Epithelial cell of proximal tubule (primary cell): Measurements from ENCODE around the gene SNX30. TPM values are rescaled to one million over a fixed set of nuclear protein-coding genes. Genes with fewer than 3 reads are reported as not detected.

Experiments
- DNase-seq: peaks from one replicate; pipeline ENCODE4 v3.0.0-alpha.2; 2011; ENCODE audit warnings: low read depth
- H3K4me3 ChIP-seq: 2 replicates; pipeline ENCODE4 v1.5.1; 2011; ENCODE audit warnings: low read depth, mild to moderate bottlenecking, low read length
- CTCF ChIP-seq: conservative IDR thresholded peaks from 2 replicates; pipeline ENCODE4 v1.5.1; 2012; ENCODE audit warnings: low read depth, mild to moderate bottlenecking, low read length
- total RNA-seq: library from RNA; depleted of rRNA; stranded (reverse); fragments of >200 nt; gene quantifications from 2 replicates; pipeline ENCODE4 v1.2.3, GENCODE V29; 2015

Gene SNX30
- total RNA-seq, 1 donor from 2014 or later, result 6.9 TPM

GRCh38 chr9:112896131-112896530 is 145.6 kb downstream of the SNX30 start:
- DNase-seq, result no peak
- TF ChIP-seq CTCF, result no peak
- no peak overlapping the region for H3K4me3 ChIP-seq

DNA sequence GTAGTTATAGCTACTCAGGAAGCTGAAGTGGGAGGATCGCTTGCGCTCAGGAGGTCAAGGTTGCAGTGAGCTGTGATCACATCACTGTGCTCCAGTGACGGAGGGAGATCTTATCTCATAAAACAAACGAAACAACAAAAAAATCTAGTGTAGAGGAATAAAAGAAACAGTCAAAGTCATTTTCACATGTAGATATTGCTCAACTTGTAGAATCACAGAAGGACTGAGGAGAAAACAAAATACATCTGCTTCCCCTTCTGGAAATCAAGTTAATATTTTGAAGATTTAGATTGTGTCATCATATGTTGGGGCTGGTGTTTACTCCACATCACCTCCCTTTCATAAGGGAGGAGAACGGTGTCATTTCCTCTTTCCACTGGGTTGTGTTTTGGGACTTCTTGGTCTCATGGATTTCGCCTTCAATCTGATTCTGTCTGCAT is 148.3 kb downstream of the SNX30 start:
- TF ChIP-seq CTCF, result no peak
- no peak overlapping the region for H3K4me3 ChIP-seq
- no peak for DNase-seq

DNA sequence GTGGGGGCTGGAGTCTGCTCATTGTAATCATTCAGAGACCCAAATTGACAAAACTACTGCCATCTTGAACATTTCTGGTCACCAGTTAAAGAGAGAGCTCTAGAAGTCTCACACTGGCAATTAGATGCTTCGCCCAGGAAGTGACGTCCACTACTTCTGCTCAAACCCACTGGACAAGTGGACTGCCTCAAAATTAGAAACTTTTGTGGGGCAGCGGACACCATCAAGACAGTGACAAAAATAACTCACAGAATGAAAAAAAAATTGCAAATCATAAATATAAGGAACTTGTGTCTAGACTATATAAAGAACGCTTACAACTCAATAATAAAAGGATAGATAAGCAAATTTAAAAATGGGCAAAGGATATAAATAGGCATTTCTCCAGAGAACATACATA is 149.9 kb downstream of the SNX30 start:
- no peak for DNase-seq
- no peak overlapping the region for H3K4me3 ChIP-seq
- no peak for TF ChIP-seq CTCF

DNA sequence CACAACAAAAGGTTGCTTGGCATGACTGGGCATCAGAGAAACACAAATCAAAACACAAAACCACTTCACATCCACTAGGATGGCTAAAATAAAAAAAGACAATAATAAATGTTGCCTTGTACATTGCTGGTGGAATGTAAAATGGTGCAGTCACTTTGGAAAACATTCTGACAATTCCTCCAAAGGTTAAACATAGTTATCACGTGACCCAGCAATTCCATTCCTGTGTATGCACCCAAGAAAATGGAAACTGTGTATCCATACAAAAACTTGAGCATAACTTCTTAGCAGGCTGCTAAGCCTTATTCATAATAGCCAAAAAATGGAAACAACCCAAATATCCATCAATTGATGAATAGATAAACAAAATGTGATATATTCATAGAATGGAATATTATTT is 150.3 kb downstream of the SNX30 start:
- no peak for DNase-seq
- TF ChIP-seq CTCF, result no peak
- no peak overlapping the region for H3K4me3 ChIP-seq

- H3K4me3 ChIP-seq, result no peak overlapping the region
- DNase-seq, result peak; percentile 2
- no peak for TF ChIP-seq CTCF
These were observed 154.5 kb downstream of the SNX30 start for GRCh38 chr9:112905084-112905483.

GRCh38 chr9:112911736-112912135 is 161.2 kb downstream of the SNX30 start:
- H3K4me3 ChIP-seq, result no peak overlapping the region
- no peak for DNase-seq
- TF ChIP-seq CTCF, result no peak

GRCh38 chr9:112912636-112913035 is 162.1 kb downstream of the SNX30 start:
- no peak overlapping the region for H3K4me3 ChIP-seq
- no peak for DNase-seq
- no peak for TF ChIP-seq CTCF
